ENCODE results near the gene DCAF8. TPM values are rescaled to one million over a fixed set of nuclear protein-coding genes. Genes with fewer than 3 reads are reported as not detected.

DCAF8 gene
- total RNA-seq, 4 donors from 2014 or later: 126 to 186 (median 172) TPM

GRCh38 chr1:160228431-160228830 is 33.9 kb downstream of the DCAF8 start:
- DNase-seq (ENCODE audit: low spot score in 2 of 2): no peak
- H3K36me3 ChIP-seq: peaks cover 3 to 97% (median 19%) of the 10 kb centered on the region in 3 donors
- H3K4me3 ChIP-seq: no peak overlapping the region
- no peaks in the 10 kb centered on the region for H3K4me1 ChIP-seq
- no peak for TF ChIP-seq POLR2A (IDR thresholded peaks at IDR 0.05)
- TF ChIP-seq CTCF (IDR thresholded peaks at IDR 0.05): no peak
- no peak for TF ChIP-seq EP300 (IDR thresholded peaks at IDR 0.05)
- H3K27me3 ChIP-seq: no peaks in the 10 kb centered on the region
- no peak overlapping the region for H3K27ac ChIP-seq
- H3K9me3 ChIP-seq: no peaks in the 10 kb centered on the region

- Histone ChIP-seq H3K9me3 (no peaks in the 10 kb centered on the region), H3K27me3 (no peaks in the 10 kb centered on the region), H3K36me3 (peaks cover 3 to 99% (median 28%) of the 10 kb centered on the region in 3 donors), H3K4me1 (no peaks in the 10 kb centered on the region), H3K4me3 (no peak overlapping the region), H3K27ac (no peak overlapping the region)
- TF ChIP-seq POLR2A (IDR thresholded peaks at IDR 0.05): no peak
- no peak for TF ChIP-seq EP300 (IDR thresholded peaks at IDR 0.05)
- no peak for TF ChIP-seq CTCF (IDR thresholded peaks at IDR 0.05)
- 96 to 100% methylated on average over 1 of the region's 1 CpG for WGBS, 2 donors
- no peak for DNase-seq (ENCODE audit: low spot score in 2 of 2)
Observed at GRCh38 chr1:160227561-160227960, 34.8 kb downstream of the DCAF8 start.

- H3K9me3 ChIP-seq: no peaks in the 10 kb centered on the region
- H3K27ac ChIP-seq: no peak overlapping the region
- no peak for DNase-seq (ENCODE audit: low spot score in 2 of 2)
- no peak overlapping the region for H3K4me3 ChIP-seq
- TF ChIP-seq CTCF (IDR thresholded peaks at IDR 0.05) (no peak), EP300 (IDR thresholded peaks at IDR 0.05) (no peak), POLR2A (IDR thresholded peaks at IDR 0.05) (no peak)
- H3K36me3 ChIP-seq: peaks cover 5 to 99% (median 33%) of the 10 kb centered on the region in 3 donors
- H3K27me3 ChIP-seq: no peaks in the 10 kb centered on the region
- WGBS, 2 donors: 71 to 79% methylated on average over 4 of the region's 4 CpGs
- H3K4me1 ChIP-seq: no peaks in the 10 kb centered on the region
Observed at GRCh38 chr1:160227034-160227433, 35.3 kb downstream of the DCAF8 start.

- no peak for DNase-seq (ENCODE audit: low spot score in 2 of 2)
- H3K9me3 ChIP-seq: no peaks in the 10 kb centered on the region
- H3K36me3 ChIP-seq: peaks cover 5 to 99% (median 34%) of the 10 kb centered on the region in 3 donors
- H3K4me1 ChIP-seq: no peaks in the 10 kb centered on the region
- TF ChIP-seq EP300 (IDR thresholded peaks at IDR 0.05) (no peak), POLR2A (IDR thresholded peaks at IDR 0.05) (no peak), CTCF (IDR thresholded peaks at IDR 0.05) (no peak)
- no peak overlapping the region for H3K27ac ChIP-seq
- H3K4me3 ChIP-seq: no peak overlapping the region
- no peaks in the 10 kb centered on the region for H3K27me3 ChIP-seq
- WGBS, 2 donors: 70 to 79% methylated on average over 2 of the region's 2 CpGs
Observed at GRCh38 chr1:160226623-160227022, 35.7 kb downstream of the DCAF8 start.

- 90 to 93% methylated on average over 2 of the region's 2 CpGs for WGBS, 2 donors
- Histone ChIP-seq H3K4me3 (no peak overlapping the region), H3K9me3 (no peaks in the 10 kb centered on the region), H3K4me1 (peaks cover 0 to under 1% (median 0%) of the 10 kb centered on the region in 4 donors), H3K27ac (no peak overlapping the region), H3K27me3 (no peaks in the 10 kb centered on the region), H3K36me3 (peaks cover 5 to 98% (median 34%) of the 10 kb centered on the region in 3 donors)
- DNase-seq (ENCODE audit: low spot score in 2 of 2): no peak
- TF ChIP-seq CTCF (IDR thresholded peaks at IDR 0.05): no peak
- no peak for TF ChIP-seq EP300 (IDR thresholded peaks at IDR 0.05)
- no peak for TF ChIP-seq POLR2A (IDR thresholded peaks at IDR 0.05)
Observed at GRCh38 chr1:160225345-160225744, 37.0 kb downstream of the DCAF8 start.
